Upper lobe of left lung (tissue), 4 donors: ENCODE measurements around the gene ADIPOR2.
"Not testable (repeated sequence)": the region's sequence is repeated elsewhere in the genome, so short reads cannot be mapped to it uniquely, and the experiment has no call there.

Source experiments
- EP300 ChIP-seq, 4 donors: sonication (generic); formaldehyde crosslinking; IDR thresholded peaks; one replicate each; pipeline ENCODE4 v1.5.1; 2017; ENCODE audit warnings: antibody characterized with exemption in 4 of 4, control low read depth in 2 of 4
- POLR2A ChIP-seq, 4 donors: fragments of 450-650 bp; IDR thresholded peaks; one replicate each; pipeline ENCODE4 v1.5.1; 2016 to 2017; ENCODE audit warnings: antibody characterized with exemption in 4 of 4, mild to moderate bottlenecking in 2 of 4
- POLR2AphosphoS5 ChIP-seq, 2 donors: sonication (generic); formaldehyde crosslinking; IDR thresholded peaks; one replicate each; pipeline ENCODE4 v1.5.1; 2017; ENCODE audit warnings: antibody characterized with exemption in 2 of 2
- TF ChIP-seq, protein P1 (sequence below), 6 experiments: fragments of 450-650 bp in 4 of 6; fragments of 200-600 bp in 2 of 6; sonication (generic) in 2 of 6; IDR thresholded peaks; one replicate each; pipeline ENCODE4 v1.5.1; 2016 to 2019; ENCODE audit warnings: antibody characterized with exemption in 6 of 6

DNA sequence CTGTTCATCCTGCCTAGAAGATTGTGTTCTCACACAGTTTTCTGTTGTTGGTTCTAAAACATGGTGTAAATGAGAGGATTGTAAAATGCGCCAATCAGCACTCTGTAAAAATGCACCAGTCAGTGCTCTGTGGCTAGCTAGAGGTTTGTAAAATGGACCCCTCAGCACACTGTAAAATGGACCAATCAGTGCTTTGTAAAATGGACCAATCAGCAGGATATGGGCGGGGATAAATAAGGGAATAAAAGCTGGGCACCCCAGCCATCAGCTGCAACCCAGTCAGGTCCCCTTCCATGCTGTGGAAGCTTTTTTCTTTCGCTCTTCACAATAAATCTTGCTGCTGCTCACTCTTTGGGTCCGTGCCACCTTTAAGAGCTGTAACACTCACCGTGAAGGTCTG is 19.1 kb downstream of the ADIPOR2 start:
- TF ChIP-seq, protein P1, sequence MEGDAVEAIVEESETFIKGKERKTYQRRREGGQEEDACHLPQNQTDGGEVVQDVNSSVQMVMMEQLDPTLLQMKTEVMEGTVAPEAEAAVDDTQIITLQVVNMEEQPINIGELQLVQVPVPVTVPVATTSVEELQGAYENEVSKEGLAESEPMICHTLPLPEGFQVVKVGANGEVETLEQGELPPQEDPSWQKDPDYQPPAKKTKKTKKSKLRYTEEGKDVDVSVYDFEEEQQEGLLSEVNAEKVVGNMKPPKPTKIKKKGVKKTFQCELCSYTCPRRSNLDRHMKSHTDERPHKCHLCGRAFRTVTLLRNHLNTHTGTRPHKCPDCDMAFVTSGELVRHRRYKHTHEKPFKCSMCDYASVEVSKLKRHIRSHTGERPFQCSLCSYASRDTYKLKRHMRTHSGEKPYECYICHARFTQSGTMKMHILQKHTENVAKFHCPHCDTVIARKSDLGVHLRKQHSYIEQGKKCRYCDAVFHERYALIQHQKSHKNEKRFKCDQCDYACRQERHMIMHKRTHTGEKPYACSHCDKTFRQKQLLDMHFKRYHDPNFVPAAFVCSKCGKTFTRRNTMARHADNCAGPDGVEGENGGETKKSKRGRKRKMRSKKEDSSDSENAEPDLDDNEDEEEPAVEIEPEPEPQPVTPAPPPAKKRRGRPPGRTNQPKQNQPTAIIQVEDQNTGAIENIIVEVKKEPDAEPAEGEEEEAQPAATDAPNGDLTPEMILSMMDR (IDR thresholded peaks at IDR 0.05) = not testable (repeated sequence)
- TF ChIP-seq POLR2A, EP300, POLR2AphosphoS5 (IDR thresholded peaks at IDR 0.05): not testable (repeated sequence)
